Measurements from ENCODE around the gene TMEM132A.
A peak's percentile ranks its signal among the peaks of the same experiment; 100 is the strongest.

TMEM132A gene

DNA sequence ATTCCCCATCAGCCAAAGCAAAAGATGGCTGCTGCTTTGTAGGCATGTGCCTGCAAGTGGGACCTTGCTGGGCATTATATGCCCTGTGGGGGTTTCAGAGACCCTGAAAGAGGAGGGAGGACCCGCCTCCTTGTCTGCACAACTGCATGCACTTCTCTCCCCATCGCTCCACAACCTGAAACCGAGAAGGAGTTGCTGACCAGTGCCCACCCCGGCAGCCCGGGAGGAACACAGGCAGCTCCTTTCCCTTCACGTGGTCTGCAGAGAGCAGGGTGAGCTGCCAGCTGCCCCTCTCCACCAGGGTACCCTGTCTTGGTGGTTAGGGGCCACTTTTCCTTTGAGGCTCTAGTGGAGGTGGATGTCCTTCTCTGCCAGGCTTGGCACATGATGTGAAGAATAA, 1.4 kb upstream of the TMEM132A start:
- DNase-seq, result no peak

DNA sequence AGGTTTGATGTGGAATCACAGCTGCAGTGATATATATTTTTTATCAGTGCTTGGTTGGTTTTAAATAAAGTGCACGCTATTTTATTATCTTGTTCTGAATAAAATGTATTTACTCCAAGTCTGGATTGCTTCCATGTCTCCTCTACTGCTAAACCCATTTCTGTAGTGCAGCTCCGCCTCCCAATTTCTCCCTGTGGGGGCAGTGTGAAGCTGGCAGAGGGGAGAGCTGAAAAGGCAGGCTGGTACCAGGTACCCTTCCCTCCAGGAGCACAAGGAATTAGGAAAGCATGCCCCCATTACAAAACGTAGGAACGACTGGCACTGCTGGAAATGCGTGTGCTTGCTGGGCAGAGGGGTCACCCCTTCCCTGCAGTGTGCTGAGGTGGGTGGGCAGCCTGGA, 934 bp upstream of the TMEM132A start:
- DNase-seq, result no peak

DNA sequence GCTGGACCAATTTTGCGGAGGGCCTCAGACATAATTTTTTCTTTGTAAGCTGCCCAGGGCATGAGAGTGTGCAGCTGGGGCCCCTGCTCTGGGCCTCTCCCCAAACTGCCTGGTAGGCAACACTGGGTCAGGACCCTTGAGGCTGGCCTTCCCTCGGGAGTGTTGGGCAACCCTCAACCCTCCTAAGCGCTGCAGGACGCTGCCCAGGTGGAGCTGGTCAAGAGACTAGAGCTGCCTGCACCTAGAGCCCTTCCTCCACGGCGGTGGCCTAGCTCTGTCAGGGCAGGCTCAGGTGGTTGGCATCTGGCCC, 505 bp upstream of the TMEM132A start:
- no peak for DNase-seq

DNA sequence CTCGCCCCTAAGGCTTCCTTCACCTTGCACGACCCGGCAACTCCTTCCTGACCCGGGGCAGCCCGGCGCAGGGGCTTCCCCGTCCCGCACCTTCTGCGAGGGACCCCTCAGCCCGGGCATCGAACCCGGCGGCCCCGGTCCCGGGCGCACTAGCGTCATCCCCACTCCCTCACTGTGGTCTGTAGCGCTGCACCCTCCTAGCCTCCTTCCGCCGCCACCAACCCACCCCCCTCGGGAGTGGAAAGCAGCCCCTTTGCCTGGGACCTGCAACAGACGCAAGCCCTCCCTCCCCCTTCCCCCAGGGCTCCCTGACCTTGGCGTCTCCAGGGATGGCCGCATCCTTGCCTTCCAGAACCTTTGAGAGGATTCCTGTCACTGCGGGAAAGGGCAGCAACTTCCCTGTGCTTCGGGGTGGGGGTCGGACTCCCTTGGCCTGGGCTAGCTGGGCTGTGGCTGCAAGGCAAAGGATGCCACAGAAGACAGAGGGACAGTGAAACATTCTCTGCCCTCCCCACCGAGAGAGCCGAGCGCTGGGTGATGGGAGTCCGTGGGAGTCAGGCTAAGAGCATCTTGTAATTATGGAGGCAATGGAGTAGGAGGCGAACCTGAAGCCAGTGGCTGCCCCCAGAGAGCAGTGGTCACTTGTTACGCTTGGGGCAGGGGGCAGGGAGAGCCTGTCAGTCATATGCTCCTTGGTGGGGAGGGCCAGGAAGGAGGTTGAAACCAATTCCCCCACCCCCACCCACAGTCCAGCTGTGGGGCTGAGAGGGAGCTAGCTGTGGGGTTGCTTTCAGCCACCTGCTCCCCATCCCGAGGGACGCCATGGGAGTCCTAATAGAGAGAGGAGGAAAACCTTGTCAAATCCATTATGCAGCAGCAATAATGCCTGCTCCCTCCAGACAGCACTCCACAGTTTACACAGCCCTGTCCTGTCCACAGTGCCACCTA, 920 bp downstream of the TMEM132A start:
- DNase-seq, result peak in 1 of 2 donors; percentile 17

DNA sequence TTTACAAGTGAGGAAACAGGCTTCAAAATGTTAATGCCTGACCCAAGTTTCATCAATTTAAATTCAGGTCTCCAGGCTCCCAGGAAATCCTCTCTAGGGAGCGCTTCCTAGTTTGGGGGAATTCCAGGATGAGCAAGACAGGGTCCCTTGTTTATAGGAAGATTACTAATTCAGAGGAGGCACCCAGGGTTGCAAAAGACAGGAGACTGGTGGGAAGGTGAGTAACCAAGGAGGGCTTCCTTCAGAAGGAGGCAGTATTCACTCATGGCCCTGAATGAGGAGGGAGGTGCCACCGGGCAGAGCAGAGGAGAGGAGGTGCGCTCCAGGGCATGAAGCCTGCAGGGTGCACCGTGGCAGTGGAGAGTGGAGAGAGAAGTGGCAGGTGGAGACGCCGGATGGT, 1.6 kb downstream of the TMEM132A start:
- no peak for DNase-seq

DNA sequence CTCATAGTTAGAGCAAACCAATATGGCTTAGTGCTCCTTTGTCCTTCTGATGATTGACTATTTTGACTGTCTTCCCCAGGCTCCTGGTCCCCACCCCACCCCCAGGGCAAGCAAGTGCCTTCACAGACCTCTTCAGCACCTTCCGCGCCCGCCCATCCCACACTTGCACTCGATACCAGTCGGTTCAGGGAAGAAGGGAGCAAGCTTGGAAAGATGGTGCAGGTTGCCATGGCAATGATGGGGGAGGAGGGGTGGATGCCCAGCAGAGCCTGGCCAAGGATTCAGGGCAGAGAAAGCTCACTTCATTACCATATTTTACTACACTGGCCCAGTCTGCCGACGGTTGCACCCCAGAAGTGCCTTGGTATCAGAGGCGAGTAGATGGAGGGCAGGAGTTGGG, 2.2 kb downstream of the TMEM132A start:
- no peak for DNase-seq

DNA sequence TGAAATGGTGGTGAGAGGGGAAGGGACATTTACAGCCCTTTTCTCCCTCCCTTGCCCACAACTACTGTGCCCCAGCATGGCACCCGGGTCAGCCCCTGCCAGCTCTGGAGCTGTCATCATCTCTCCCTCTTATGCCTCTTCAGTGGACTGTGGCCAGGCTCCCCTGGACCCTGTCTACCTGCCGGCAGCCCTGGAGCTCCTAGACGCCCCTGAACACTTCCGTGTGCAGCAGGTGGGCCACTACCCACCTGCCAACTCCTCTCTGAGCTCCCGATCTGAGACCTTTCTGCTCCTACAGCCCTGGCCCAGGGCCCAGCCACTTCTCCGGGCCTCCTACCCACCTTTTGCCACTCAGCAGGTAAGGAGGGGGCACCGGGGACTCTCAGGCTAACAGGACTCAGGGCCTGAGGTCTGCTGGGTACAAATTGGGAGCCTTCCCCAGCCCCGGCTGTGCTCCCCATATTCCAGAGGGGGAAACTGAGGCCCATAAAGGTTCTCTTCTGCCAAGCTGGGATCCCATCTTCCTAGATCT, 2.9 kb downstream of the TMEM132A start:
- DNase-seq, result no peak

DNA sequence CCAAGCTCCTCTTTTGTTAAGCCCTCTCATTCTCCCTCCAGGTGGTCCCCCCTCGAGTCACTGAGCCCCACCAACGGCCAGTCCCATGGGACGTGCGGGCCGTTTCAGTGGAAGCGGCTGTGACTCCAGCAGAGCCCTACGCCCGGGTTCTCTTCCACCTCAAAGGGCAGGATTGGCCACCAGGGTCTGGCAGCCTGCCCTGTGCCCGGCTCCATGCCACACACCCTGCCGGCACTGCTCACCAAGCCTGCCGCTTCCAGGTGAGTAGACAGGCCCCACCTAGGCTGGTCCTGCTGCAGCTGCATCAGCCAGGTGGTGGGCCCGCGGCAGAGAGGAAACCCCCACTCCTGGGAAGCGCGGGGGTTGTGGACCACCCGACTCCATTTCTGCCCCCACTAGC, 3.3 kb downstream of the TMEM132A start:
- no peak for DNase-seq

DNA sequence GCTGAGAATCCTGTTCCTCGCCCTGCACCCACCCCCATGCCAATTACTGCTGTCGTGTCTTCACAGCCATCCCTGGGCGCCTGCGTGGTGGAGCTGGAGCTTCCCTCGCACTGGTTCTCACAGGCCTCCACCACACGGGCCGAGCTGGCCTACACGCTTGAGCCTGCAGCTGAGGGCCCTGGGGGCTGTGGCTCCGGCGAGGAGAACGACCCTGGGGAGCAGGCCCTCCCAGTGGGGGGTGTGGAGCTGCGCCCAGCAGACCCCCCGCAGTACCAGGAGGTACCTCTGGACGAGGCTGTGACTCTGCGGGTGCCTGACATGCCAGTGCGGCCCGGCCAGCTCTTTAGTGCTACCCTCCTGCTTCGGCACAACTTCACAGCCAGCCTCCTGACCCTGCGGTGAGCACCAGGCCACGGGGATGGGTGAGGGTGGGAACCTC, 4.3 kb downstream of the TMEM132A start:
- no peak for DNase-seq

DNA sequence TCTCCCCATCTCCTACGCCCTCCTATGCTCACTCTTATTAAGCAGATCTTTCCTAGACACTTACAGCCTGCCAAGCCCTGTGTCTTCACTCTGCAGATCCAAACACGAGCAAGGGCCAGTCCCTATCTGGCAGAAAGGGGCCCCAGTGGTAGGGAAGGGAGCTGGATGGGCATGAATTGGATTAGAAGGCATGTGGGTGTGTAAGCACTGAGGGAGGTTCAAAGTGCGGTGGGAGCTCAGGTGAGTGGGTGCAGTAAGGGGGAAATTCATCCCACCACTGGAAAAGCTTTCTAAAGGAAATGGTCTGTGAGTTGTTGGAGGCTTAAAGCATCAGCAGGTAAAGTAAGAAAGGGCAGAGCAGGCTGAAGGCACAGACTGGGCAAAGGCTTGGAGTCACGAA, 5.5 kb downstream of the TMEM132A start:
- DNase-seq, result no peak

DNA sequence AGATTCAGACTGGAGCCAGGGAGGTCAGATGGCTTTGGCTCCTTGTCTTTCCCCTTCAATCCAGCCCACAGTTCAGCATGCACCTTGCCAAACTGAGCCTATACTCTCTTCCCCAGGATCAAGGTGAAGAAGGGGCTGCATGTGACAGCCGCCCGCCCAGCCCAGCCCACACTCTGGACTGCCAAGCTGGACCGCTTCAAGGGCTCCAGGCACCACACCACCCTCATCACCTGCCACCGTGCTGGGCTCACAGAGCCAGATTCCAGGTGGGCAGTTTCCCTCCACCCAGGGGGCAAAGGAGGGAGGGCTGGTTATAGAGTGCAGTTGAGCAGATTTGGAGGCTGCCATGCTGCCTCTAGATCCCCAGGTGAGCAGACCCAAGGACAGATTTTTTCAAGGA, 6.1 kb downstream of the TMEM132A start:
- DNase-seq, result no peak

DNA sequence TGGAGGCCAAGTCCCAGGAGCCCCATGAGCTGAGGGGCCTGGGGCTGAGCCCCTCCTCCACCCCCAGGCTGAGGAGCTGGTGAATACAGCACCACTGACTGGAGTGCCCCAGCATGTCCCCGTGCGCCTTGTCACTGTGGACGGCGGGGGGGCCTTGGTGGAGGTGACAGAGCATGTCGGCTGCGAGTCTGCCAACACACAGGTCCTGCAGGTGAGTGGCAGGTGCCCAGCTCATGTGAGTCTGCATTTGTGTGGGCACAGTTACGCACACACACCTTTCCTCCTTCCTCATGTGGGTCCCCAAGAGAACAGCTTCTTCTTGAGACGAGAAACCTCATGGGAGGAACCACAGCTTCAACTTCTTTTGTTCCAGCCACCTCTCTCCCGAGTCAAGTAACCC, 7.7 kb downstream of the TMEM132A start:
- no peak for DNase-seq

DNA sequence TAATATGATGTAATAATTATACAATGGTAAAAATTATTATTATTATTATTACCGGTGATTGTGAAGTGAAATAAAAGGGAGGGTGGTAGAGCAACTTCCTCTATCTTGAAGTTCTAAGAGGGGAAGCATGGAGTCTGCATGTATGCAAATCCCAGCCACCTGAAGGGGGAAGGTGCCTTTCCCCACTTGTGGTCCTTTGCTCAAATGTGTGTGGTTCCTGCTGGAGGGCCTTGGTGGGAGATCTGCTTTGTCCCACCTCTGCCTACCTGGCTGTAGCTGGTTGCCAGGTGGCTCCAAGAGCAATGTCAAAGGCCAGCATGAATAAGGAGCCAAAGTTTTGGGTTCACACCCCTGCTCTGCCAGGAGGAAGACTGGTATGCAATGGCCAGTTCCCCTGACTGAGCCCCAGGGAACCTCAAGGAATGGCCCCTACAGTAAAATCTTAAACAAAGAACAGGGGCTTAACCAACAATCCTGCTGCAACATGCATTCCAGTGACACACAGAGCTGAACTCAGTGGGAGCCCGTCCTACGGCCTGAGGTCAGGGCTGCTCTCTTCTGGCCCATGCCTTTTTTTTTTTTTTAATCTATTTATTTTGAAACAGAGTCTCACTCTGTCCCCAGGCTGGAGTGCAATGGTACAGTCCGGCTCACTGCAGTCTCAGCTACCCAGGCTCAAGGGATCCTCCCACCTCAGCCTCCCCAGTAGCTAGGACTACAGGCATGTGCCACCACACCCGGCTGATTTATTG, 8.5 kb downstream of the TMEM132A start:
- no peak for DNase-seq

DNA sequence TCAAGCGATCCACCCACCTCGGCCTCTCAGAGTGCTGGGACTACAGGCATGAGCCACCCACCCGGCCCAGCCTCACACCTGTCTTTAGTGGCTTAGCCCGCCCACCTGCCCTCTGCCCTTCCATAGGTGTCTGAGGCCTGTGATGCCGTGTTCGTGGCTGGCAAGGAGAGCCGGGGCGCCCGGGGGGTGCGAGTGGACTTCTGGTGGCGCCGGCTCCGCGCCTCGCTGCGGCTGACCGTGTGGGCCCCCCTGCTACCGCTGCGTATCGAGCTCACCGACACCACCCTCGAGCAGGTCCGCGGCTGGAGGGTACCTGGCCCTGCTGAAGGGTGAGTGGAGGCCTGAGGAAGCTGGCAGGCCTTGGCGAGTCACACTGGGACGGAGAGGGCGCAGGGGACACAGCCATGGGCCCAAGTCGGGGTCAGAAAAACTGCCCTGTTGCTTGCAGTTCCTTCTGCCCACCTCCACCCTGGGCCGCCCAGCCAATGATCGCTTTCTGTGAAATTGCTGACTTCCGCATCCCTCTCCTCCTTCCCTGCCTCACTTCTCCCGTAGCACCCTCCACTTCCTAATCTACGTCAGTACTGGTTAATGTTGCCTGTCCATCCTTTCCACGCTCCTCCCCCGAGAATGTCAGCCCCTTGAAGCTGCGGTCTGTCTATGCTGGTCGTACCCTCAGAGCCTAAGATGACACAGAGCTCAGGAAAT, 9.3 kb downstream of the TMEM132A start:
- DNase-seq, result no peak

DNA sequence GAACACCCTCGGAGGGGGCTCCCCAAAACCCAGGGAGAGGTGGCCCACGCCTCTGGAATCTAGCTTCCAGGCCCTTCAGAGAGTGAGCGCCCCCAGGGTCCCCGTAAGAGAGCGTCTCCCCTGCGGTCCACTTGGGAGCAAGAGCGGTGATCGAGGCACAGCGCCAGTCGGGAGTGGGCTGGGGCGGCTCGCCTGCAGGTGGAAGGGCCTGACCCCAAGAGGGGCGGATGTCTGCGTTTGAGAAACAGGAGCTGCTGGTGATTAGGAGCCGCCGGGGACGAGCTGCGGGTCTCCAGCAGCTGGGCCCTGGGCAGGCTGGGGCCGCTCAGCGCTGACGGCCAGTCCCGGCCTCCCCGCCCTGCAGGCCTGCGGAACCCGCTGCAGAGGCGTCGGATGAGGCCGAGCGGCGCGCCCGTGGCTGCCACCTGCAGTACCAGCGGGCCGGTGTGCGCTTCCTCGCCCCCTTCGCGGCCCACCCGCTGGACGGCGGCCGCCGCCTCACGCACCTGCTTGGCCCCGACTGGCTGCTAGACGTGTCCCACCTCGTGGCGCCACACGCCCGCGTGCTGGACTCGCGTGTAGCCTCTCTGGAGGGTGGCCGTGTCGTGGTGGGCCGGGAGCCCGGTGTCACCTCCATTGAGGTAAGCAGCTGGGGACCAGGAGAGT, 10.0 kb downstream of the TMEM132A start:
- no peak for DNase-seq

DNA sequence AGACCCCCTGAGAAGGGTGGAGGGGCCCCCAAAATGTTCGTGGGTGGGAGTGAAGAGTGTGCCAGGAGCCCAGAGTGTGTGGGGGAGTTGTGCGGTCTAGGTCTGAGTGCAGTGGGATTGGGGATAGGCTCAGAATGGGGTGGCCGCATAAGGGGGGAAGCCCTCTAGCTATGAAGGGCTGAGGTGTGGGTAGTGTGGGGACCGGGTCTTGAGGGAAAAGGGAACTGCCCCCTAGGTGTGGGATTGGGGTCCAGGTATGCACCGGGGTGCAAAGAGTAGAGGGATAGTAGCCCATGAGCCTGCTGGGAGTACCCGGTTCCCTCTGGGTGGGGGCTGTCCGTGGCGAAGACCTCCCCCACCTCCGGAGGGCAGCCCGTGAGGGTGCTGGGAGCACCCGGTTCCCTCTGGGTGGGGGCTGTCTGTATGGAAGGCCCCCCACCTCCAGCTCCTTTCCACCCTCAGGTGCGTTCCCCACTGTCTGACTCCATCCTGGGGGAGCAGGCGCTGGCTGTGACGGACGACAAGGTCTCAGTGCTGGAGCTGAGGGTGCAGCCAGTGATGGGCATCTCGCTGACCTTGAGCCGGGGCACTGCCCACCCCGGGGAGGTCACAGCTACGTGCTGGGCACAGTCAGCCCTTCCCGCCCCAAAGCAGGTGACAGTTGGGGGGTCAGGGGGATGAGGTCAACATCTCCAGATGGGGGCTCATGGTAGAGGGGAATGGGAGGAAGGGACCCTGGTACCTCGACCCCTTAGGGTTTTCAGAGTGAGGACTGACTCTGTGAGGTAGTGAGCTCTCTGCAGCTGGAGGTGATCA, 10.7 kb downstream of the TMEM132A start:
- DNase-seq, result no peak

DNA sequence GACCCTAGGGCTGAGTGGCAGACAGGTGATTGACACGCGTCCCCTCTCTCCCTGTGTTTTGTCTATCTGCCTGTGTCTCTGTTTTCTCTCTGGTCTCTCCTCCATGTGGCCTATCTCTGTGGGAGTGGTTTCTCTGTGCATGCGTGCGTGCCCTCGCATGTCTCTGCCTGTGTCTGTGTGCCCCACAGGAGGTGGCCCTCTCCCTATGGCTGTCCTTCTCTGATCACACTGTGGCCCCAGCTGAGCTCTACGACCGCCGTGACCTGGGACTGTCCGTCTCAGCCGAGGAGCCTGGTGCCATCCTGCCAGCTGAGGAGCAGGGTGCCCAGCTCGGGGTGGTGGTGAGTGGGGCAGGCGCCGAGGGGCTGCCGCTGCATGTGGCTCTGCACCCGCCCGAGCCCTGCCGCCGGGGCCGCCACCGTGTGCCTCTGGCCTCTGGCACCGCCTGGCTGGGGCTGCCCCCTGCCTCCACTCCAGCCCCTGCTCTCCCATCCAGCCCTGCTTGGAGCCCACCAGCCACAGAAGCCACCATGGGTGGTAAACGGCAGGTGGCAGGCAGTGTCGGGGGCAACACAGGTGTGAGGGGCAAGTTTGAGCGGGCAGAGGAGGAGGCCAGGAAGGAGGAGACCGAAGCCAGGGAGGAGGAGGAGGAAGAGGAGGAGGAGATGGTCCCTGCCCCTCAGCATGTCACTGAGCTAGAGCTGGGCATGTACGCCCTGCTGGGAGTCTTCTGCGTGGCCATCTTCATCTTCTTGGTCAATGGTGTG, 11.6 kb downstream of the TMEM132A start:
- DNase-seq, result no peak

DNA sequence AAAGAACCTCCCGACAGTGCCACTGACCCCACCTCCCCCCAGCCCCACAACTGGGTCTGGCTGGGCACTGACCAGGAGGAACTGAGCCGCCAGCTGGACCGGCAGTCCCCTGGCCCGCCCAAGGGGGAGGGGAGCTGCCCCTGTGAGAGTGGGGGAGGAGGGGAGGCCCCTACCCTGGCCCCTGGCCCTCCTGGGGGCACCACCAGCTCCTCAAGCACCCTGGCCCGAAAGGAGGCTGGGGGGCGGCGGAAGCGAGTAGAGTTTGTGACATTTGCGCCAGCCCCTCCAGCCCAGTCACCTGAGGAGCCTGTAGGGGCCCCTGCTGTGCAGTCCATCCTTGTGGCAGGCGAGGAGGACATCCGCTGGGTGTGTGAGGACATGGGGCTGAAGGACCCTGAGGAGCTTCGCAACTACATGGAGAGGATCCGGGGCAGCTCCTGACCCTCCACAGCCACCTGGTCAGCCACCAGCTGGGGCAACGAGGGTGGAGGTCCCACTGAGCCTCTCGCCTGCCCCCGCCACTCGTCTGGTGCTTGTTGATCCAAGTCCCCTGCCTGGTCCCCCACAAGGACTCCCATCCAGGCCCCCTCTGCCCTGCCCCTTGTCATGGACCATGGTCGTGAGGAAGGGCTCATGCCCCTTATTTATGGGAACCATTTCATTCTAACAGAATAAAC, 12.3 kb downstream of the TMEM132A start:
- no peak for DNase-seq

DNA sequence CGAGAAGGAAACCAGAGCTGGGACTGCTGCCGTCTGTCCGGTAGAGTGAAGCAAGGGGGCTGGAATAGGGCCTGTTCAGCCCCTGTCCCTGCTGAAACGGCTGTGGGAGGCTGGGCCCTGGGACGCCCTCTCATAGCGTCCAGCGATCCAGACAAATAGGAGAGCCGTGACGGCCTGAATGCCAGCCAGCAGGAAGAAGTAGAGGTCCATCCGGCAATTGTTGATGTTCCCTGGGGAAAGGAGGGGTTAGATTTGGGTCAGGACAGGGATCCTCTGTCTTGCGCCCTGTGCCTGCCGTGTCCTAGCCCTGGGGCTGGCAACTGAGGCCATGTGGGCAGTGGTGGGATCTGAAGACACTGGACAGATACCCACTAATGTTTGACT, 12.9 kb downstream of the TMEM132A start:
- no peak for DNase-seq

DNA sequence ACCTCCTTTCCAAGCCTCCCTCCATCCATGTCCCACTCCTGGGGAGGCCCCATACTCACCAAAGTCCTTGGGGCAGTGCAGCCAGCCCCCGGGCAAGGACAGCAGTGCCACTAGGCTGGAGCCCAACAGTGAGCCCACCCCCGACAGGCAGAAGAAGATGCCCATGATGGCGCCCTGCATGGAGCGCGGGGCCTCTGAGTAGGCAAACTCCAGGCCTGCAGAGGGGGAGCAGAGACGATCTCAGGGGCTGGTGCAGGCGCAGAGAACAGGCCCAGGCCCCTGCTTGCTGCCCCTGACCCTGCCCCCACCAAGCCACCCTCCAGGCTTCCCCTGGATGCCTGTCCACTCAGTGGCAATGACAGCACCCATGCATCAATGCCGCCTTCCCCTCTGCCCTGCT, 13.6 kb downstream of the TMEM132A start:
- no peak for DNase-seq

DNA sequence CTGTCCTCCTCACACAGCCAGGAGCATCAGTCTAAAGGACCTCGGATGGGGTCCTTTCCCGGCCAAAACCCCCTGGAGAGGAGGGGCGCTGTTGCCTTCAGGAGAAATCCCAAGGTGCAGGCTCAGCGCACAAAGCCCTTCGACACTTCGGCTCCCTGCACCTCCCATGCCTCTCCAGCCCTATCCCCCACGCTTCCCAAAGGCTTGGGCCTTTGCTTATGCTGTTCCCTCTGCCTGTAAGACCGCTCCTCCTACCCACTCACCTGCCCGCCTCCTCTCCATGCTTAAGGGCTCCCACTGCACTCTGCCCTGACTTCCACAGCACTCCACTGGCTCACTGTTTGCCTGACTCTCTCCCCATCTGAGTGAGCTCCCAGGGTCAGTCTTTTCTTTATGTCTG, 14.2 kb downstream of the TMEM132A start:
- no peak for DNase-seq
